Measurements from ENCODE around the gene SLC26A1. TPM values are rescaled to one million over a fixed set of nuclear protein-coding genes. Genes with fewer than 3 reads are reported as not detected.

Gene SLC26A1
- total RNA-seq, 1 donor from 2014 or later: under 0.01 TPM

GRCh38 chr4:966266-967112, 26.7 kb downstream of the SLC26A1 start:
- DNase-seq (ENCODE audit: low read depth, low spot score): no peak

GRCh38 chr4:965766-966134, 27.5 kb downstream of the SLC26A1 start:
- no peak for DNase-seq (ENCODE audit: low read depth, low spot score)

DNA sequence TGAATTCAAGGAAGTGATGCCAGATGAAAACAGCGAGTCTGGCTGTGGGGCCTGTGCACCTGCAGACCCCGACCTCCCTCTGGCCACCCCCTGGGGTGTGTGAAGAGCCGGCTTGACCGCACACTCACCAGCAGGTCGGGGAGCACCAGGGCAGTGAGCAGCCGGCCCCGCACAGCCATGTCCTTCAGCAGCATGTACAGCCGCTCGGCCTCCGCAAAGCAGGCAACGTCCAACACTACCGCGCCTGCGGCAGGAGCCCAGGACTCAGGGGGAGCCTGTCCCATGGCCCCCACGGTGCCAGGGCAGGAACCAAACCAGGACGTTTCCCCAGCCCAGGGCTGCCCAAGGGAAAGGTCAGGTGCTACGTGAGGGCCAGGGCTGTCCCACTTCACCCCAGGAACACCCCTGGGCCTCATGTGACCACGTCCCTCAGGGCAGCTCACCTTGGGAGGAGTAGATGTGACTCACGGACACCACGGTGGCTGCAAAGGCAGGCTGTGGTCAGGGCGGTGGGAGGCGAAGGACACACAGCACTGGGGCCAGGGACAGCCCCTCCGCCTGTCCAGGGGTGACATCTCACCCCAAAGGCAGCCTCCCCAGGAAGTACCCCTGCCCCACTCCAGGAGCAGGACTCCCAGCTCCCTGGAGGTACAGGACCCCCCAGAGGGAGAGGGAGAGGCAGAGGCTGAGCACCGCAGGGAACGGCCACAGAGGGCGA, 28.0 kb downstream of the SLC26A1 start:
- no peak for DNase-seq (ENCODE audit: low read depth, low spot score)

- DNase-seq (ENCODE audit: low read depth, low spot score): no peak
These were observed 28.7 kb downstream of the SLC26A1 start for GRCh38 chr4:964346-965025.

GRCh38 chr4:963276-964225, 29.7 kb downstream of the SLC26A1 start:
- DNase-seq (ENCODE audit: low read depth, low spot score): no peak

GRCh38 chr4:962231-963208, 30.7 kb downstream of the SLC26A1 start:
- DNase-seq (ENCODE audit: low read depth, low spot score): no peak

GRCh38 chr4:961351-962230, 31.6 kb downstream of the SLC26A1 start:
- no peak for DNase-seq (ENCODE audit: low read depth, low spot score)

DNA sequence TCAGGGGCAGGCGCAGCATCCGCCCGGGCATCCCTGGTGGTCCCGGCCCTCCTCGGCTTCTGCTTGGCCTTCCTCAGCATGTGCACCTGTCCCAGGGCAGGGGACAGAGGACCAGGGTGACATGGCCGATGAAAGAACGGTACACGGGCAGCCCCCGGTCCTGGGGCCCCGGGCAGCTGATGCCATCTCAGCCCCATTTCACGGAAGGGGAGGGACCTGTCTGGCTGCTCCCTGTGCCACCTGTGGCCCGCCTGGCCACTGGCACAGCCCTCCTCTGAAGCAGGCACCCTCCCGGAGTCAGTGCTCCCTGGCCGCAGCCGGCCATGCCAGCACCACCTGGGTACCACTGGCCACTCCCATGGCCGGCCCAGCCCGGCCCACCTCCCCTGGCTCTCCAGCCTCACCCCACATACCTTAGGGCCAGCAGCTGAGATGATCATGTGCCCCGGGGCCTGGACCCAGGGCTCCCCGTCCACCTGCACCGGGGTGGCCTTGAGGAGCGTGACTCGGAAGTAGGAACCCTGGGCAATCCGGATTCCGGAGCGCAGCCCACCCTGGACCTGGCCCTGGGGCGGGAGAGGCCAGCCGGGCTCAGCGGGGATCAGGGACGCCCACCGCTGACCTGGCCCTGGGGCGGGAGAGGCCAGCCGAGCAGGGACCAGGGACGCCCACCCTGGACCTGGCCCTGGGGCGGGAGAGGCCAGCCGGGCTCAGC, 32.4 kb downstream of the SLC26A1 start:
- no peak for DNase-seq (ENCODE audit: low read depth, low spot score)

DNA sequence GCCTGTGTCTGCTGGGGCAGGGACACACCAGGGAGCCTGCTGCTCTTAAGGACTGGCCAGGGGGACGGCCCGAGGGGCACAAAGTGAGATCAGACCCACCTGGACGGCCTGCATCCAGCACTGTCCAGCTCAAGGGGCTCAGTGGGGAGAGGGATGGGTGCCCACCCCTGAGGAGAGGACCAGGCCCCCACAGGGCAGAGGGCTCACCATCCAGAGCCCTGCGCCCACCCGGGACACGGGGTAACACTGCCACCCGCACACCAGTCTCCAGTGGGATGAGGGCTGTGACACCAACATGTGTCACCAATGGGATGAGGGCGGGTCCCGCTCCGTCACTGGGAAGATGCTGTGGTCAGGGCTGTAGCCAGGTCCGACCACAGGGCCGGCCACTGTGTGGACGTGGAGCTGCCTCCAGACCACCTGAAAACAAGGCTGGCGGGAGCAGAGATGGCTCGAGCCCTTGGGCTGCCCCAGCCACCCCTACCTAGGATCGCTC, 33.0 kb downstream of the SLC26A1 start:
- DNase-seq (ENCODE audit: low read depth, low spot score): no peak

DNA sequence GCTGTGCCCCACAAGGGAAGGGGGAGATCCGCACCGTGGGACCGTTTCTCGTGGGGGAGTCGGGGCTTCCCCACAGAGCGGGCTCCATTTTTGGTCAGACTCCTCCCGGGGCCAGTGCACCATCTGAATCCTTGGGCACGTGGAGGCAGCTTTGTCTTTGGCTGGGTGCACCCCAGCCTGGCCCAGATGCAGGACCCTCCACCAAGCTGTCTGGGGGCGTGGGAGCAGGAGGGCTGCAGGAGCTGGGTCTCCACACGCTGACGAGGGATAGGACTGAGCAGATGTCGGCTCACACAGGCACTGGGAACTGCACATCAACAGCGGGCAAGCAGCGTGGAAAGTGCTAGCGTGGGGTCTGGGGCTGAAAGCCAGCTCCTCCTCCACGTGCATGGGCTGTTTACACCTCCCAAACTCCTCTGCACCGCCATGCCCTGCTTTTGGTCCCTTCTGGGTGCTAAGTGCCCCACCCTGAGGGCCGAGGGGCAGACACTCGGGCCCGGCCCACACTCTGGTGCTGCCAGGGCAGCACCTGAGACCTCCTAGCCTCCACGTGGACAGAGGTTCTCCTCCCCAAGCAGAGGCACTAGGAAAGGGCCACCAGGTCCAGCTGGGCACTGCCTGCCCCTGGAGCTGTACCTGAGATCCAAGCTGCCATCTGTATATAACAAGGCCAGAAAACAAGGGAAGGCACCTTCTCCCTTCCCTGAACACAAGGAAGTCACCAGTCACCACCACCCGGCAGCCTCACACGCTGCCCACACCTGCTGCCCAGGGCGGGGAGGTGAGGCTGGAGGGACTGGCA, 33.7 kb downstream of the SLC26A1 start:
- no peak for DNase-seq (ENCODE audit: low read depth, low spot score)

DNA sequence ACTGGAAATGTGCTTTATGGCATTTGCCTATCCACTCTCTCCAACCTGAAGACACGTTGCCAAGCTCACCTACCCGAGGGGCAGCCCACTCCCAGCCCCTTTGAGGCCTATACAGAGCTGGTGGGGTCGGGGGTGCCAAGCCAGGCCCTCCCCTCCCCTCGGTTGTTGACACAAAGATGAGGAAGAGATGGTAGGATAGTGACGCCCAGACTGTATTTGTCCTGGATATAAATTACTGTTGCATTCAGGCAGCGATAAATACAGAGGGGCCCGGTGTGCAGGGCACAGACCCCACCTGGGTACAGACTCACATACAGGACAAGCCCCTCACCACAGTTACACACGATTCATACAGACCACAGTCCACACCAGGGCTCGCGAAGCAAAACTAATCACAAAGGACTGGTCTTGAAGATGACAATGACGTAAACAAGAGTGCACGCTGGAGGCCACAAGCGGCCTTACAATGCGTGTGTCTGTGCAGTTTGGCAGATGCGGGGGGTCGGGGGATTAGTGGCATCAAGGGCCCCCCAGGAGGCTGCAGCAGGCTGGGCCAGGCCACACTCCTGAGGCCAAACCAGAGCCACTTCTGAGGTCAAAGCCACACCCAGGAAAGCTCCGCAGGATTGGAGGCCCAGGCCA, 34.4 kb downstream of the SLC26A1 start:
- DNase-seq (ENCODE audit: low read depth, low spot score): no peak

GRCh38 chr4:958314-958665, 34.9 kb downstream of the SLC26A1 start:
- DNase-seq (ENCODE audit: low read depth, low spot score): no peak

GRCh38 chr4:957581-958313, 35.5 kb downstream of the SLC26A1 start:
- no peak for DNase-seq (ENCODE audit: low read depth, low spot score)

DNA sequence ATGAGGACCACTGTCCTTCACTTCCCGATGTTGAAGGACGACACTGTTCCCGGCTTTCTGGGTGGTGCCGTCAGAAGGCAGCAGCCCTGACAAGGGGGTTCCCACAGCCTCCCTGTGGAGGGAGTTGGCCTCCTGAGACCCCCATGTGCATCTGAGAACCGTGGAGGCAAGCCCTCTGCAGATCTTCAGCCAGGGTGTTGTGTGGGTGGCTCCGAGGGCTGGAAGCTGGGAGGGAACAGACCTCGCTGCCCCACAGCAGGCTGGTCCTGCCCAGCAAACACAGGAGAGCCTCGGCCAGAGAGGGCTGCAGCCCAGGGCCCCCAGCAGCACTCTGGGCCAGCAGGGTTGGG, 36.0 kb downstream of the SLC26A1 start:
- no peak for DNase-seq (ENCODE audit: low read depth, low spot score)

GRCh38 chr4:956531-957230, 36.5 kb downstream of the SLC26A1 start:
- DNase-seq (ENCODE audit: low read depth, low spot score): no peak

DNA sequence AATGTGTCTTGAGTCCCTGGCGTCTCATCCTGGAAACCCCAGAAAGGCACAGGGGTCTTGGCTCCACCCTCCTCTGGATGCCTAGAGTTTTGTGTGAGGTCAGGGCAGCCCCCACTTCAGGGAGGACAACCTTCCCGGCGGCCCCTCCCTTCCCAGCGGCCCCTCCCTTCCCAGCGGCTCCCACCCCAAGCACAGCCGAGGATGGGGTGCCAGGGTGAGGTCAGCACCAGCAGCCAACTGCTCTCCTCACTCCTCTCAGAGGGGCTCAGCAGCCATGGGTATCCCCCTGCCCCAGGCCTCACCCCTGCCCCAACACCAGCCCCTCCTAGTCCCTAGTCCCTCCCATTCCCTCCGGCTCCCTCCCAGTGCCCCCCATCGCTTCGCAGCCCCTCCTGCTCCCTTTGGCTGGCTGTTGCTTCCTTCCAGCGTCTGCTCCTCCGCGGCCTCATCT, 37.2 kb downstream of the SLC26A1 start:
- DNase-seq (ENCODE audit: low read depth, low spot score): no peak
